NCI-H446 (cell line): ENCODE data around the gene MARVELD2.
"Not testable (repeated sequence)": the region's sequence is repeated elsewhere in the genome, so short reads cannot be mapped to it uniquely, and the experiment has no call there.

ENCODE experiments used
- DNase-seq, 2 experiments: peaks; one replicate each; lab custom pipeline; 2025; lab: John Stamatoyannopoulos, UW

Gene MARVELD2, protein sequence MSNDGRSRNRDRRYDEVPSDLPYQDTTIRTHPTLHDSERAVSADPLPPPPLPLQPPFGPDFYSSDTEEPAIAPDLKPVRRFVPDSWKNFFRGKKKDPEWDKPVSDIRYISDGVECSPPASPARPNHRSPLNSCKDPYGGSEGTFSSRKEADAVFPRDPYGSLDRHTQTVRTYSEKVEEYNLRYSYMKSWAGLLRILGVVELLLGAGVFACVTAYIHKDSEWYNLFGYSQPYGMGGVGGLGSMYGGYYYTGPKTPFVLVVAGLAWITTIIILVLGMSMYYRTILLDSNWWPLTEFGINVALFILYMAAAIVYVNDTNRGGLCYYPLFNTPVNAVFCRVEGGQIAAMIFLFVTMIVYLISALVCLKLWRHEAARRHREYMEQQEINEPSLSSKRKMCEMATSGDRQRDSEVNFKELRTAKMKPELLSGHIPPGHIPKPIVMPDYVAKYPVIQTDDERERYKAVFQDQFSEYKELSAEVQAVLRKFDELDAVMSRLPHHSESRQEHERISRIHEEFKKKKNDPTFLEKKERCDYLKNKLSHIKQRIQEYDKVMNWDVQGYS

DNA sequence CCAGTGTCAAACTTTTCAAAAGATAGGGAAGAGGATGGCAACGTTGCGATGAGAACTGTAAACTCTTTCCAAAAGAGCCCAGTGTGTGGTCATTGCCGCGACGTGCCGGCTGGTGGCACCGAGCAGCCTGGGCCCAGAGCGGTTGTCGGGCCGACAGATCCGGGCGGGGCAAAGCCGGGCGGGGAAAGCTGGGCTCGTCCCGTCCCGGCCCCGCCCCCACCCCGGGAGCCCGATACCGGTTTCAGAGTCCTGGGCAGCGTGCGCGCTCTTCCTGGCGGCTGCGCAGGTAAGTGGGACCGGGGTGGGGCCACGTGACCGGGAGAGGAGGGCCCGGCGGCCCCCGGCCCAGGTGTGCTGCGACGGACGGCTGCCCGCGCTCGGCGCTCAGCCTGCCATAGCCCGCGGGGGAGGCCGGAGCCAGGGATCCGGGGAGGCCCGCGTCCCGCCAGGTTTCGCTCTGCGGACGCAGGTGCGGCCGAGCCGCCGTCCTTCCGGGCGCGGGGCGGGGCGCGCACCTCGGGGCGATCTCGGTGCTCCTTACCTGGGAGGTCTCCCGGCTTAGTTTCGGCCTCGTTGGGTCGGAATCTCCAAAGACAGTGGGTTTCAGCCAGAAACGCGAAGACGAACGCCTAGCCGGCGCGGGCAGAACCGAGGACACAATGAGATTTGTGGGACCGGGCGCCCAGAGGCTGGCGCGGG lies at the start of gene MARVELD2:
MARVELD2 (plus strand) TSS at position 232 of the 699 bp plus-strand sequence. CDS start 4,270 bp downstream, outside the sequence.
- DNase-seq = no peak

DNA sequence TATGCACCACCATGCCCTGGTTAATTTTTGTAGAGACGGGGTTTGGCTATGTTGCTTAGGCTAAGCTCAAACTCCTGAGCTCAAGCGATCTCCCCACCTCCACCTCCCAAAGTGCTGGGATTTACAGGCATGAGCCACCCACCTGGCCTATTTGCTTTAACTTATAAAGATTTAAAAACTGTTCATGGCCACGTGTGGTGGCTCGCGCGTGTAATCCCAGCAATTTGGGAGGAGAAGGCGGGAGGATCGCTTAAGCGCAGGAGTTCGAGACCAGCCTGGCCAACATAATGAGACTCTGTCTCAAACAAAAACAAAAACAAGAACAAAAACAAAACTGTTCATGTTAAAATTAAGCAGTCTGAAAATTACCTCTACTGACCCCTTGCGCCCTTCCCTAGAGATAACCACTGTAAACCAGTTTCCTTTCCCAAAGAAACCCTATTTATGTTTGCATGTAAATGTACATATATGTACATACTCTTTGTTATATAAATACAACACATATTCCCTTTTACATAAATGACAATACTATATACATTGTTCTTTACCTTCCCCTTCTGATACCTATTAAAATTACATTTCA lies 47.1 kb upstream of the MARVELD2 start:
- no peak for DNase-seq

DNA sequence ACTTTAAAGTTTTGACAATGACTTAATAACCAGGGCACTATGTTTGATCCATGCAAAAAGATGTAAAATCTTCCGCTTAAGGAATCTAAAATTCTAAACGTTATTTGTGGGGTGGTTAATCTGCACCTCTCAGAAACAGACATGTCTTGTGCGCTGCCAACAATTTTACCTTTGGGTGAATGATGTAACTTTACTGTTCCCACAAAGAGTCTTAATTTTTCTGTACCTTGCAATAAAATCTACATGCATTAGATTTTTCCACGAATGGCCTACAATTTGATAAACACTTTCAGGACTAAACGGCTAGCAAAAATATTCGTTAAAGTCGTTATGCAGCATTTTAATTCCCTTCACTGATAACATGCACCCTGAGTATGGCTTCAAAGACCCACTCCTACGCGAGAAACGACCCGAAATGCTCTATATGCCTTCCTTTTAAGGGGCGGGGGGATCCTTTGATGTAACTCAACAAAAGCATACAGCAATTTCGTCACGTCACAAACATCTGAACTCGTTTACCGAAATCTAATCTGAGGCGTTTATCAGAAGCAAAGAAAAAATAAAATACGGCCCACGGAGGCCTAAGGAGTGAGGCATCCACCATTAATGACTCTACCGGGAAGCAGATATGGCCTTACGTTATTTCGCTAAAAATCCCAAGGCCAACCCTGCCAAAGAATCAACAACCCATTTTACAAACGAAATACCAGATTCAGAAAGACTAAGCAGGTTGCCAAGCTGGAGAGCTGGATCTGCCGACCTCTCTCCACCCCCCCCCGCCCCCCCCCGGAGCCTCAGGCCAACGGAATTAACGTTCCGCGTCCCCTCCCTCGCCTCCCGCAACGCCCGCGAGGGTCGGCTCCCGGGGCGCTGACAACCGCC lies 46.2 kb upstream of the MARVELD2 start:
- peak in 1 of 2 experiments; percentile 27 for DNase-seq

DNA sequence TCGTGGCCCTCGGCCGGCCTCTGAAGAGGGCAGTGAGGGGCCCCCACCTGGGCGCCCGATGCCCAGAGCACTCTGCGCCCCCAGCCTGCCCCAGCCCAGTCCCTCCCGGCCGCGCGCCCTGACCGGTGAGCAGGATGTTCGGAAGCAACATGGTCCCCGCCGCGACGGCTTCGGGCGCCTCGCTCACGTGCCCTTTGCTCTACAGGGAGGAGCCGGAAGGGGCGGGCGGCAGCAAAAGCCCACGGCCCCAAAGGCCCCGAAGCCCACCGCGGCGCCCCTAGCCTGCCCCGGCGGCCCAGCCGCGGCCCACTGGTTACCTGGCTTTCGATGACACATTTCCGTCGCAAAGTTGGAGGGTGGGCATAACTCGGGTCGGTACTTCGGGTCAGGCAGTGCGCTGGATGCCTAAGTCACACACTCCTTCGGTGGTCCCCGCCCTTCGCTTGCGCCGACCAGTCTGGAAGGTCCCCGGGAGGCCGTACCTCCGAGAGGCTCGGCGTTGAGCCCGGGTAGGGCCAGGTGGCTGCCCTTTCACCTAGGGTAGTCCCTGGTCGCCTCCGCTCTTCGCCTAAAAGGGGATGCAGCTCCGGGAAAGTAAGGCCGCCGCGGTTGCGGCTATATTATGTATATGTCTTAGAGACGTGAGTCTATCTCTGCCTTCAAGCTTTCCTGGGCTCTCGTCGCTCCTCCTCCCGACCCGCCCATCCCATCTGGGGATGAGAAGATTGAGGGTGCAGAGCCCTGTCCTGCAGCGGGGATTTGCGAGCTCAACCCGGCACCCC lies 45.4 kb upstream of the MARVELD2 start, which contains the start of the genes AK6, RAD17 and TAF9:
AK6 (minus strand) TSS at position 181 of the 782 bp plus-strand sequence; CDS start at position 151, 30 bp downstream.
RAD17 (plus strand) TSS at position 479 of the 782 bp plus-strand sequence. CDS start 2,391 bp downstream, outside the sequence.
TAF9 (minus strand) TSS at position 181 of the 782 bp plus-strand sequence. CDS start 3,783 bp downstream, outside the sequence.
- peak; percentile 88 to 89 for DNase-seq

DNA sequence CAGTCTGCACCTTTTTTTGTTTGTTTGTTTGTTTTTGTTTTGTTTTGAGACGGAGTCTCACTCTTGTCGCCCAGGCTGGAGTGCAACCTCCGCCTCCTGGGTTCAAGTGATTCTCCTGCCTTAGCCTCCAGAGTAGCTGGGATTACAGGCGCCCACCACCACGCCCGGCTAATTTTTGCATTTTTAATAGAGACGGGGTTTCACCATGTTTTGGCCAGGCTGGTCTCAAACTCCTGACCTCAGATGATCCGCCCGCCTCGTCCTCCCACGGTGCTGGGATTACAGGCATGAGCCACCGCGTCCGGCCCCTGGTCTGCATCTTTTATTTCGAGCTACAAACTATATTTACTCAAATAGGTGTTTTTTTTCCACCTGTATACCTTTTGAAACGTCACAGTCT lies 44.6 kb upstream of the MARVELD2 start:
- not testable (repeated sequence) for DNase-seq

DNA sequence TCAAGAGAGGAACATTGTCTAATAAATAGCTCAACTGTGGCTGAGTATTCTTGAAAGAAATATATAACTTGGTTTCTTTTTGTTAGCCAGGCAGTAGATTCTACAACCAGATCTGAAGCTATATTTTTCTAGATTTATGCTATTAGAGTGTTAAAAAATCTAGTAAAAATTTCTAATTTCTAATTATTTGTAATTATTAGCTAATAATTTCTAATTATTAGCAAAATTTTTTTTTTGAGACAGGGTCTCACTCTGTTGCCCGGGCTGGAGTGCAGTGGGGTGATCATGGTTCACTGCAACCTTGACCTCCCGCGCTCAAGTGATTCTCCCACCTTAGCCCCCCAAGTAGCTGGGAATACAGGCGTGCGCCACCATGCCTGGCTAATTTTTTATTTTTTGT lies 42.5 kb upstream of the MARVELD2 start:
- DNase-seq = no peak

DNA sequence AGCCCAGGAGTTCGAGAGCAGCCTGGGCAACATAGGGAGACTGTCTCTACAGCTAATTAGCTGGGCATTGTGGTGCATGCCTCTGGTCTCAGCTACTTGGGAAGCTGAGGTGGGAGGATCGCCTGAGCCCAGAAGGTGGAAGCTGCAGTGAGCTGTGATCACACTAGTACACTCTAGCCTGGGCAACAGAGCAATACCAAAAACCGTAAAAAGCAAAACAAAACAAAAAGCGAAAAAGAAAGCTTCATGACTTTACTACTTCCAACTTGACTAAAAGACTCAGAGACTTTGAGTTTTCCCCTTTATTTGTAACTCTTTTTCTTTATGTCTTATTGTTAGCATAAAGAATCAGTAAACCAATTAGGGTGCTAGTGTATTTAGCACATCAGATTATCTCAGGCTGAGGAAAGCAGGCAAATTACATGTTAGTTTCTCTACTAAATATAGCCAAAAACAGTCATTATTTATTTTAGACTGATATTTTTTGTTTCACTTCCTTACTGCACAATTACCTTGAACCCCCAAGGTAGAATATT lies 39.9 kb upstream of the MARVELD2 start:
- no peak for DNase-seq

DNA sequence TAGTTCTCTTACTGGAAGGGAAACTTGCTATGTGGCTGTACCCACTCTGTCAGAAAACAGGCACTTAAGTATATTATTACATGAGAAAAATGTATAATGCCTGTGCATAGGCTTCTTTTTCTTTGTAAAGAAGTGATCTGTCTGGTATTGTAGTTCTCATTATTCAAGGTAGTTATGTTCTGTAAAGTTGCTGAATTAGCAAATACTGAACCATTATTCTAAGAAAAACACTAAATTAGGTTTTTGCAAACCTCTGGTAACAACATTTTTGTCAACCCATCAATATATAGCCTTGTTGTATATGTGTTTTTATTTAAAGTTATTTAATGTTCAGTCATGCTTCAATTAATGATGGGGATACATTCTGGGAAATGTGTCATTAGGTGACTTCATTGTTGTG lies 36.5 kb upstream of the MARVELD2 start:
- DNase-seq = no peak

DNA sequence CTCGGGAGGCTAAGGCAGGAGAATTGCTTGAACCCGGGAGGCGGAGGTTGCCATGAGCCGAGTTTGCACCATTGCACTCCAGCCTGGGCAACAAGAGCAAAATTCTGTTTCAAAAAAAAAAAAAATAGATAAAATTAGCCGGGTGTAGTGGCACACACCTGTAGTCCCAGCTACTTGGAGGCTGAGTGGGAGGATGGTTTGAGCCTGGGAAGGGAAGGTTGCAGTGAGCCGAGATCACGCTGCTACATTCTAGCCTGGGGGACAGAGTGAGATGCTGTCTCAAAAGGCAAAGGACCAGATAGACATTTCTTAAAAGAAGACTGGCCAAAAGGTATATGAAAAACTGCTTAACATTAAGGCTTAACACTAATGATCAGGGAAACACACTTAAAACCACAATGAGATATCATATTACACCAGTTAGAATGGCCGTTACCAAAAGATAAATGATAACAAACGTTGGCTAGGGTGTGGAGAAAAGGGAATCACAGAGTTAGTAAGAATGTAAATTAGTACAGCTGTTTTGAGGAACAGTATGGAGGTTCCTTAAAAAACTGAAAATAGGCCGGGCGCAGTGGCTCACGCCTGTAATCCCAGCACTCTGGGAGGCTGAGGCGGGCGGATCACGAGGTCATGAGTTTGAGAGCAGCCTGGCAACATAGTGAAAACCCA lies 10.1 kb upstream of the MARVELD2 start:
- no peak for DNase-seq

DNA sequence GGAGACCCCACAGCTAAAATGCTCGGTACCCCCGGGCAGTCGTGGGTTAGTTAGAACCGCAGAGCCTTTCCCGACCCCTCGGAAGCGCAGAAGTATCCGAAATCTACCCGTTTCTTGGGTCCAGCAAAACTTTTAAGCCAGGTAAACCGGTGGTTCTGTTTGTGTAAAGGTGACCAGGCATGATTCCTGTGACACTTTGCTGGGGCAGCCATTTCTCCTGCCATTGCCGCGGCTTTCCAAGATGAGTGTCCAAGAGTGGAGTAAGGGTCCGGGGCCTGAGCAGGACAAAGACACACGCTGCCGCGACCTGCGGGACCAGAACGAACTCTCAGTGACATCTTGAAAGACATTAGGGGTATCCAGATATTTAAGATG lies 655 bp downstream of the MARVELD2 start:
- no peak for DNase-seq

DNA sequence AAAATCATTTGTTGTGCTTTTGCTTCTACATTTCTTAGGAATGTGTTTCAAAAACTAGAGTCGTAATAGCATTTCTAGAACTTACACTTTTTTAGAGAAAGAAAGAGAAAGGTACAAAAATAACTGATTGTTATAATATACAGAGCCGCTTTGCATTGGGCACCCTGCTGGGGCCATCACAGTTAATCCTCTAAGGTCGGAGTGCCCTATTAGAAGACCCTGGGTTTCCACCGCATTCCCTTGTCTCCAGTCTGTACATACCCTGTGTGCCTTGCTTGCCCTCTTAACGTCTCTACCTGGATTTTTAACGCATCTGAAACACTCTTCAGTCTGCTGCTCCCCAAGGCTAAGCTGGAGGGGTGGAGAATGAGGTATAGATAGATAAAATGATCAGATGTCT lies 1.3 kb downstream of the MARVELD2 start:
- no peak for DNase-seq

DNA sequence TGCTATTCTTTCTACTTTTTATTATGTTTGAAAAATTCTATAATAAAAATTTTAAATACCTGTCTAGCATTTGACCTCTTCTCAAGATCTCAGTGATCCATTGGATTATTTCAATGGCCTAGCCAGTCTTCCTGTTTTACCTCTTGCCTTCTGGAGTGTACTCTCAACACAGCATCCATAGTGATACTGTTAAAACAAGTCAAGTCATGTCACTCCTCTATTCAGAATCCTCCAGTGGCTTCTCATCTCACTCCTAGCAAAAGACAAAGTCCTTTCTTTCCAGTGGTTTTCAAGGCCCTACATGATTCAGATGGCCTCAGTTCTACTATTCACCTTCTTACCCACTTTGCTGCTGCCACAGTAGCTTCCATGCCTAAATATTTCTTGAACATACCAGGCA lies 1.8 kb downstream of the MARVELD2 start:
- no peak for DNase-seq

DNA sequence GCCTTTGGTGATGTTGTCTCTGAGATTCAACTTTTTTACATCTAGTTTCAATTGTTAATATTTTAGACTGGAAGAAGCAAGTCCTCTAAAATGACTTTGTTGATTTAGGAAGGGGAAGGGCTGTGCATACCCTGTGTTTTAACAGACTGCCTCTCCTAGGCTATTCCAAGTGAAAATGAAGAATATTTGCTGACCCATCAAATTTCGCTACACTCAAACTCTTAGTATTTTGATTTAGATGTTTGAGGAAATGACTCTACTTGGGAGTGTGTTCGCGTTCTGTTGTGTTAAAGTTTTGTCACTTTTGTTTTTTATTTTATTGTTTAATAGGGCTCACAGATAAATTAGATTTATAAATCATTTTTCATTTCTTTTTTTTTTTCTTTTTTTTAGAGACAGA lies 3.6 kb downstream of the MARVELD2 start:
- no peak for DNase-seq

DNA sequence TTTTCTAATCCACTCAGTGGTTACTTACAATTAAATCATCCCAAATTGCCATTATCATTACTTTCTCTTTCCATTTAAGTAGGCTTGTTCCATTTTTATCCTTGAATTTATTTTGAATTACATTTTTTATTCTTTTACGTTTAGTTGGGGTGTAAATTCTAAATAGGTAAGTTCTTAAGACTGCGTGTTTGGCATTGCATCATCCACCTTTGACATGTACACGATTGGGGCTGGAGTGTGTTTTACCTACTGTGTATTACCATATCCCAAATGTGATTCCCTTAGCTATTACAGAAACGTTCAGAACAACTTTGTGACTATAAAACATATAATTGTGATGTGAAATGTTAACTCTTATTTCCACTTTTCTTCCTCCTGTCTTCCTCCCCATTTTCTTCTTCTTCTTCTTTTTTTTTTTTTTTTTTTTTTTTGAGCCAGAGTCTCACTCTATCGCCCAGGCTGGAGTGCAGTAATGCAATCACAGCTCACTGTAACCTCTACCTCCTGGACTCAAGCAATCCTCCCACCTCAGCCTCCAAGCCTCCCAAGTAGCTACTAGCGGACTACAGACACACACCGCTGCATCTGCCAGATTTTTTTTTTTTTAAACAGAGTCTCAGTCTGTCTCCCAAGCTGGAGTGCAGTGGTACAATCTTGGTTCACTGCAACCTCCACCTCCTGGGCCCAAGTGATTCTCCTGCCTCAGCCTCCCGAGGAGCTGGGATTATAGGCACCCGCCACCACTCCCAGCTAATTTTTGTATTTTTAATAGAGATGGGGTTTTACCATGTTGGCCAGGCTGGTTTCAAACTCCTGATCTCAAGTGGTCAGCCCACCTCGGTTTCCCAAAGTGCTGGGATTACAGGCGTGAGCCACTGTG lies 16.7 kb downstream of the MARVELD2 start:
- DNase-seq = no peak

DNA sequence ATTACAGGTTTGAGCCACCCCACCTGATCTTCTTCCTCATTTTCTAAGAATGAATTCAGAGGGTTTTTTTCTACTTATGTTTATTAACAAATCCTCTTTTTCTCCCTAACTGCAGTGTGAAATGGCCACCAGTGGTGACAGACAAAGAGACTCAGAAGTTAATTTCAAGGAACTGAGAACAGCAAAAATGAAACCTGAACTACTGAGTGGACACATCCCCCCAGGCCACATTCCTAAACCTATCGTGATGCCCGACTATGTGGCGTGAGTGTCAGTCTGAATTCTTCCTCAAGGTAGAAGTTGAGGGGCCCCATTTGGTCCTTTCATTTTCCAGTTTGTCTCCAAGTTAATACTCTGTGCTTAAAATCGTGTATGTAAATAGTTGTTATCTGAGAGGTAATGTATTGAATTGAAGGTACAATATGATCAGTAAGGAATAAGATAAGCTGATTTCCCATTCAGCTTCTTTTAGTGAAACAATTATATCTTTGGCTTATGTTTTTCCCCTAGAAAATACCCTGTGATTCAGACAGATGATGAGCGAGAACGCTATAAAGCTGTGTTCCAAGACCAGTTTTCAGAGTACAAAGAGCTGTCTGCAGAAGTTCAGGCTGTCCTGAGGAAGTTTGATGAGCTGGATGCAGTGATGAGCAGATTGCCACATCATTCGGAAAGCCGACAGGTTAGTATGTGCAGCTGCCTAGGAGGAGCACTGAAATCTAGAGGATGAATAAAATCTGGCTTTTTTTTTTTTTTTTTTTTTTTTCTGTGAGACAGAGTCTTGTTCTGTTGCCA lies 17.7 kb downstream of the MARVELD2 start:
- no peak for DNase-seq

DNA sequence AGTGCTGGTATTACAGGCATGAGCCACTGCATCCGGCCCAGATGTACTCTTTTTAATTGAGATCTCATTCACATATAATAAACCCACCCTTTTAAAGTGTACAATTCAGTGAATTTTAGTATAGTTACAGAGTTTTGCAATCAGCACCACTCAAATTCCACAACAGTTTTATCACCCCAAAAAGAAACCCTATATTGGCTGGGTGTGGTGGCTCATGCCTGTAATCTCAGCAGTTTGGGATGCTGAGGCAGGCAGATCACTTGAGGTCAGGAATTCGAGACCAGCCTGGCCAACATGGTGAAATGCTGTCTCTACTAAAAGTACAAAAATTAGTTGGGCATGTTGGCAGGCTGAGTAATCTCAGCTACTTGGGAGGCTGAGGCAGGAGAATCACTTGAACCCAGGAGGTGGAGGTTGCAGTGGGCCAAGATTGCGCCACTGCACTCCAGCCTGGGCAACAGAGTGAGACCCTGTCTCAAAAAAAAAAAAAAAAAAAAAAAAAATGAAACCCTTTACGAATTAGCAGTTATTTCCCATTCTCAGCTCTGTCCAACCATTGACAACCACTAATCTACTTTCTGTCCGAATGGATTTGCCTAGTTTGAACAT lies 20.5 kb downstream of the MARVELD2 start:
- DNase-seq = not testable (repeated sequence)

DNA sequence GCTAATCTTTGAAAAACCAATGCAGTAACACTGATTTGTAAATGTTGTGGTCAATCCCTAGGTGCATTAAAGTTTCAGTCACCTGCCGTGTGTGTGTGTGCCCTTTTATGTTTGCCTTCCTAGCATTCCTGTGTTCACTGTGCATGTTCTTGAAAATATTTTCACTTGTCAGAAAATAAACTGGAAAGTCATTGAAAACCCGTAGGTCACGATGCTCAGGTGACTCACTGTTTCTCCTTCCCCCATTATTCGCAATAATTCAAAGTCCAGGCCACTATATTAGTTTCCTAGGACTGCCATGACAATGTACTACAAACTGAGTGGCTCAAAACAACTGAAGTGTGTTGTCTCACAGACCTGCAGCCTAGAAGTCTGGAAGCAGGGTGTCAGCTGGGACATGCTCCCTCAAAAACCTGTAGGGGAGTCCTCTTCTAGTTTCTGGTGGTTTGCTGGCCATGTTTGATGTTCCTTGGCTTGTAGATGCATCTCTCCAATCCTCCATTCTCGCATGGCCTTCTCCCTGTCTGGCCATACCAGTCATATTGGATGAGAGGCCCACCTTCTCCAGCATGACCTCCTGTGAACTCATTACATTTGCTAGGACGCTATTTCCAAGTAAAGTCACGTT lies 29.3 kb downstream of the MARVELD2 start:
- DNase-seq = no peak
